ENCODE measurements around the gene RHOU. TPM values are rescaled to one million over a fixed set of nuclear protein-coding genes. Genes with fewer than 3 reads are reported as not detected.

The RHOU gene
- total and polyA plus RNA-seq, 2 experiments from 2014 or later, result 0.95 to 4.4 TPM

- TF ChIP-seq ZNF462 (CRISPR knock-in tag; IDR thresholded peaks at IDR 0.05) (no peak), CREB1 (CRISPR knock-in tag; IDR thresholded peaks at IDR 0.05; ENCODE audit: low read depth) (no peak), EZH2phosphoT487 (IDR thresholded peaks at IDR 0.05; ENCODE audit: unreplicated experiment) (no peak), STAT1 (IDR thresholded peaks at IDR 0.05; ENCODE audit: unreplicated experiment) (no peak), ETS1 (IDR thresholded peaks at IDR 0.05) (no peak), ZNF114 (CRISPR knock-in tag; IDR thresholded peaks at IDR 0.05) (no peak)
Observed at GRCh38 chr1:228721407-228721806, 13.9 kb upstream of the RHOU start (continued).

- Histone ChIP-seq H3K27ac (ENCODE audit: low read depth) (no peak overlapping the region), H3K79me2 (replicated peaks; ENCODE audit: insufficient read depth) (no peaks in the 10 kb centered on the region), H2AFZ (peak overlapping the region; percentile 87; the same call in 1 of the 2 replicates), H4K20me1 (replicated peaks; ENCODE audit: insufficient read depth) (no peaks in the 10 kb centered on the region), H3K4me2 (peak overlapping the region; percentile 52; the same call in 1 of the 2 replicates), H3K4me1 (ENCODE audit: insufficient read depth) (peaks cover 14% of the 10 kb centered on the region), H3K4me3 (no peak overlapping the region), H3K9me2 (ENCODE audit: insufficient read depth) (0 out of 2 replicates have a peak, but pooled peaks cover 2% of the 10 kb centered on the region), H3F3A (replicated peaks; ENCODE audit: low read depth) (no peaks in the 10 kb centered on the region), H3K36me3 (ENCODE audit: insufficient read depth) (no peaks in the 10 kb centered on the region), H3K27me3 (ENCODE audit: insufficient read depth) (no peaks in the 10 kb centered on the region)
- H3K27ac Mint-ChIP-seq, result no peak overlapping the region
- no peaks in the 10 kb centered on the region for H3K36me3 Mint-ChIP-seq (ENCODE audit: low read depth)
- ATAC-seq (peak; percentile 91), DNase-seq (ENCODE audit: low spot score) (peak; percentile 60)
- peaks cover 11% of the 10 kb centered on the region for H3K4me1 Mint-ChIP-seq
- H3K27me3 Mint-ChIP-seq (ENCODE audit: insufficient read depth, low read depth, poor library complexity), result peaks cover 5% of the 10 kb centered on the region
- 0 out of 2 replicates have a peak, but pooled peaks have one; percentile 44 for TF ChIP-seq NANOG (IDR thresholded peaks at IDR 0.05; ENCODE audit: borderline replicate concordance)
- TF ChIP-seq CREB1 (CRISPR knock-in tag; IDR thresholded peaks at IDR 0.05; ENCODE audit: low read depth), result no peak
- no peaks in the 10 kb centered on the region; the same call in 2 of the 3 replicates for H3K9me3 Mint-ChIP-seq
- no peak overlapping the region for H3K4me3 Mint-ChIP-seq
Observed at GRCh38 chr1:228723287-228723686, 12.0 kb upstream of the RHOU start.
